ENCODE data around the gene NFE2L1.
"Not testable (repeated sequence)": the region's sequence is repeated elsewhere in the genome, so short reads cannot be mapped to it uniquely, and the experiment has no call there.

NFE2L1 gene, protein sequence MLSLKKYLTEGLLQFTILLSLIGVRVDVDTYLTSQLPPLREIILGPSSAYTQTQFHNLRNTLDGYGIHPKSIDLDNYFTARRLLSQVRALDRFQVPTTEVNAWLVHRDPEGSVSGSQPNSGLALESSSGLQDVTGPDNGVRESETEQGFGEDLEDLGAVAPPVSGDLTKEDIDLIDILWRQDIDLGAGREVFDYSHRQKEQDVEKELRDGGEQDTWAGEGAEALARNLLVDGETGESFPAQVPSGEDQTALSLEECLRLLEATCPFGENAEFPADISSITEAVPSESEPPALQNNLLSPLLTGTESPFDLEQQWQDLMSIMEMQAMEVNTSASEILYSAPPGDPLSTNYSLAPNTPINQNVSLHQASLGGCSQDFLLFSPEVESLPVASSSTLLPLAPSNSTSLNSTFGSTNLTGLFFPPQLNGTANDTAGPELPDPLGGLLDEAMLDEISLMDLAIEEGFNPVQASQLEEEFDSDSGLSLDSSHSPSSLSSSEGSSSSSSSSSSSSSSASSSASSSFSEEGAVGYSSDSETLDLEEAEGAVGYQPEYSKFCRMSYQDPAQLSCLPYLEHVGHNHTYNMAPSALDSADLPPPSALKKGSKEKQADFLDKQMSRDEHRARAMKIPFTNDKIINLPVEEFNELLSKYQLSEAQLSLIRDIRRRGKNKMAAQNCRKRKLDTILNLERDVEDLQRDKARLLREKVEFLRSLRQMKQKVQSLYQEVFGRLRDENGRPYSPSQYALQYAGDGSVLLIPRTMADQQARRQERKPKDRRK

DNA sequence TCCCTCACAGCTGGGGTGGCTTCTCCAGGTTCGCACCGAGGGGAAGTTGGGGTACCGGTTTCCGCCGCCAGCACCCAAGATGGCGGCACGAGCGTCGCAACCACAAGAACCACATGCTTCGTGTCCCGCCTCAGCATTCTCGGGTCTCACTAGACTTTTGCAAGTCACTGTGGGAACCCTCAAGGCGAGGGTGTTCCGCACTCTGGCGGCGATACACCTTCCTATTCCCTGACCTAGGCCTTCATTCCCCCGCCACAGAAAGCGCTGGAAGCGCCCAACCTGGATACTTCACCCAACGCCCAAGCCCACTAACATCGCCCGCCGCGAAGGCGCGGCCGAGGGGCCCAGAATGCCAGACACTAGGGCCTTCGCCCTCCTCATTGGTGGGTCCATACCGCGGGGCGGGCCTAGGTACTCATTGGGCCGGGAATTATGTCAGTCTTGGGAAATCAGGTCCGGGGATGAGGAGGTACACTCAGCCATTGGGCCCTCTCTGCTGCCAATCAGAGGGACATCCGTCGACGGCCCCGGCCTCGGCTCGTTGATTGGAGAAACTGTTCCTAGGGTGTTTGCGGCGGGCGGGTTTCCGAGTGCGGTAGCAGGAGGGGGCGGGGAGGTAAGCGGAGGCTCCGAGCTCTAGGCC lies at the start of gene NFE2L1:
Gene NFE2L1 (plus strand): TSS at position 619 of the 643 bp plus-strand sequence. CDS start 2,760 bp downstream, outside the sequence.
- peak; percentile 98 to 99 for DNase-seq

DNA sequence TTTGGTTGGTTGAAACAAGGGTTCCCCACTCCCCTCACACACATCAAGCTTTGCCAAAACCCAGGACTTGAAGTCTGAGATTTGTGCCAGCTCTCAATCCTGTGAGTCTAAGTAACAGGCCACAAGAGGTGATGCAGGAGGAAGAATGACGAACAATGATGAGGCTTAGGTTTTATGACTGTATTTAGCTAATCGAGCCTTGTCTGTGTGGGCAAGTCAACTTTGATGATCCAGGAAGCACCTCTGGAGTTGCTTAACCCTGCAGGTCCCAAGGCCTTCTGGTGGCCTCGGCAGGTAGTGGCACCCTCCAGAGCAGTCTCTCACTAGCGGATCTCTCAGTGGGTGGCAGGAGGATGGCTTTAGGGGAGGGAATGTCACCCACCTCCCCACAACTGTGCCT lies 48.6 kb upstream of the NFE2L1 start:
- DNase-seq, result no peak

DNA sequence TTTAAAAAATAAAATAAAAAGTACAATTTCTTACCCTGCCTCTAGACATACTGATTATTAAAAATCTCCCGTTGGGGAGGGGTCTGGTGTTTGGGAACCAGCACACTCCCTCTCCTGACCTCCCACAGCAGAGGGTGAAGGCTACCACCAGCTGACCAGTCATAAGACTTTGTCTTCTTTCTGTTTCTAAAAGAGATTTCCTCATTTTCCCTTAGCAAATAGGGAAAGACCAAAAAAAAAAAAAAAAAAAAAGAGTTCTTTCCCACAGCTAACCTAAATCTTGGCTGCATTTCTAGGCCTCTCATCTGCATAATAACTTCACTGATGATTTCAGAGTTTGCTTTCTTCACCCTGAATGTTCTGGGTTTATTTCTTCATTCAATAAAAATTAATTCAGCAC lies 47.0 kb upstream of the NFE2L1 start:
- no peak for DNase-seq

DNA sequence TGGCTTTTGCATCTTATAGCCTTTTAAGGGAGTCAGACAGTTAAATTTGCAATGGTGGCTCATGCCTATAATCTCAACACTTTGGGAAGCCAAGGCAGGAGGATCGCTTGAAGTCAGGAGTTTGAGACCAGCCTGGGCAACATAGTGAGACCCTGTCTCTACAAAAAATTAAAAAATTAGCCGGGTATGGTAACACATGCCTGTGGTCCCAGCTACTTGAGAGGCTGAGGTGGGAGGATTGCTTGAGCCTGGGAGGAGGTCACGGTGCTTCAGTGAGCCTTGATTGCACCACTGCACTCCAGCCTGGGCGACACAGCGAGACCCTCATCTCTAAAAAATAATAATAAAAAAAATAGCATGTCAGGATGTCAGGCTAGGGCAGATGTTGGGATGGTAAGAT lies 46.5 kb upstream of the NFE2L1 start:
- DNase-seq, result not testable (repeated sequence)

DNA sequence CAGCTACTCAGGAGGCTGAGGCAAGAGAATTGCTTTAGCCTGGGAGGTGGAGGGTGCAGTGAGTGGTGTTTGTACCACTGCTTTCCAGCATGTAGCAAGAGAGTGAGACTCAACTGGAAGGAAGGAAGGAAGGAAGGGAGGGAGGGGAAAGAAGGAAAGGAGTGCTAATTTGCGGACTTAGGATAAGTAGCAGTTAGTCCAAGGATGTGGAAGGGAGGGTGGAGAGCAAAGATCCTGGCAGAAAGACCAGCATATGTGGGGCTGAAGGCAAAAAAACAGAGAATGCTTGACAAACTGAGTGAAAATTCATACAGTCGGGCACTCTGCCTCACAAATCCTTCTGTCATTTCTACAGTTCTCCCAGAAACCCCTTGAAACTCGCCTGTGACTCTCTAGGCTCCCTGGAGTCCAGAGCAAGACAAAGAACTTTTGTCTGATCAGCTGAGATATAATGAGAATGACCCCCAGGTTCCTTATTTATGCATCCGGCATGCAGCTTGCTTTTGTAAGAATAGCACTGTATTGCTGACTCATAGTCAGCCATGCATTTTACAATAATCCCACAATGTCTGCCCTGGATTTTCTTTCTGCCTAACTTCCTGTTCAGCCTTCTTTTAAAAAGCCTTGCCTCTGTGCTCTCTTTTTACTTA lies 45.8 kb upstream of the NFE2L1 start:
- DNase-seq, result peak; percentile 8 to 22

DNA sequence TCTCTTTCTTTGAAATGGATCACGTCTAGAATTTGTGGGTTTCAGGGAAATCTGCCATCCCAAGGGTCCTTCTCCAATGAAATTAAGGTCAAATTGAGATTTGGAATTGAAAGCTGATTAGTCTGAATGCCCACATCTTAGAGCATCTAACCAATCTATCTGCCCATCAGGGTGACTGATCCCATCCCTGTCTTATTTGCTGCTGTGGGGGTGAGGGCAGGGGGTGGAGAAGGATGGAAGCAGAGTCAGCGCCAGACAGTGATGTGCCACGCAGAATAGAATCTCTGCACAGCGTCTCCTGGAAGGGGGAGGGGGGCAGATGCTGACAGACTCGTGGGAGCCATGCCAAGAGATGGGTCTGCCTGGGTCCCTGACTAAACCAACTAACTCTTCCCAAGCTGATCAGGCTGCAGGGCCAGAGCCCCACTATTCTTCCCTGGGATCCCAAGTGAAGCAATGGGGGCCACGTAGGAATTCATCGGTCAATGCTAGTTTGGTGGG lies 45.2 kb upstream of the NFE2L1 start:
- no peak for DNase-seq

DNA sequence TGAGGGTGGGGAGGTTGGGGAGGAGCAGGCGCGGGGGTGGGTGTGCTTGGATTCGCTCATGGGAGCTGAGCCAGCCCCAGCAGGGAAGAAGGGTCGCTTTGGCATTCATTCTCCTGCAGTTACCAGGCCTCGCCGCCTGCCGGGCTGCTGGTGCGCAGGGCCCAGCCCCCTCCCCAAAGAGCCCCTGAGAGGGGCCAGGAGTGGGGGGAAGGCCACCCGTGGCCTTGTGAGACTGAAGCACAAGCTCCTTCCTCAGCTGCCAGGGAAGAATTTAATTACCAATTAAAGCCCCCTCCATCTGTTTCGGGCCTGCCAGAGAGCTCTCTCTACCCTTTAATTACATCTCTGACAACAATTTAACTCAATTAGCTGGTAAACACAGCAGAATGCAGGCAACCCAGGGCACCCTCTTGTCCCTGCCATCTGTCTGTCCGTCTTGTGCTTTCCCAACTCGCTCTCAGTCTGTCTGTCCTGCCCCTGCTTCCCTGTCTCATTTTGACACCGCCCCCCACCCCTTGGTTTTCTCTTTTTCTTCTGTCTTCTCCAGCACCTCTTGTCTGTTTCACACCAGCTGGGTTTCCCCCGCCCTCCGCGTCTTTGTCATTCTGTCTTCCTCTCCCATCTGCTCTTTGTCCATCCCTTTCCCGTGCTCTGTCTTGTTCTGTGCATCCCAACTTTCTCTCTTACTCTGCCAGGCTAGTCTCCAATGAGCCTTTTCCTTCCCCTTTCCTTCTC lies 44.6 kb upstream of the NFE2L1 start:
- no peak for DNase-seq

DNA sequence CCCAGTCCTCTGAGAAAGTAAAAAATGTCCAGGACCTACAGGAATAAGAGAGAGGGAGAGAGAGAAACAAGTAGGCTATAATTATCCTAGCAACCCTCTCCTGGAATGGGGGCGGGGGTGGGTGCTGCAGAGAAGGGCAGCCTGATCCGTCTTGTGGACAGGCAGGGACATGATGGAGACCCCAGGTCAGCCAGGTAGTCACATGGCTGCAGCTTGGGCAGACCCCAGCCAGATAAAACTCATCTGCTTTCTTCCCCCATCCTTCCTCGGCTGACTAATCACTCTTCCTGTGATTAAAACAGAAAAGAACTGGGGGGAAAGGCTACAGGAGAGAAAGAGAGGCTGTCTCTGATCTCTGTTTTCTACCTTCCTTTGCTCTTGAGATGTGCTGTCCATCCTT lies 43.2 kb upstream of the NFE2L1 start:
- no peak for DNase-seq

DNA sequence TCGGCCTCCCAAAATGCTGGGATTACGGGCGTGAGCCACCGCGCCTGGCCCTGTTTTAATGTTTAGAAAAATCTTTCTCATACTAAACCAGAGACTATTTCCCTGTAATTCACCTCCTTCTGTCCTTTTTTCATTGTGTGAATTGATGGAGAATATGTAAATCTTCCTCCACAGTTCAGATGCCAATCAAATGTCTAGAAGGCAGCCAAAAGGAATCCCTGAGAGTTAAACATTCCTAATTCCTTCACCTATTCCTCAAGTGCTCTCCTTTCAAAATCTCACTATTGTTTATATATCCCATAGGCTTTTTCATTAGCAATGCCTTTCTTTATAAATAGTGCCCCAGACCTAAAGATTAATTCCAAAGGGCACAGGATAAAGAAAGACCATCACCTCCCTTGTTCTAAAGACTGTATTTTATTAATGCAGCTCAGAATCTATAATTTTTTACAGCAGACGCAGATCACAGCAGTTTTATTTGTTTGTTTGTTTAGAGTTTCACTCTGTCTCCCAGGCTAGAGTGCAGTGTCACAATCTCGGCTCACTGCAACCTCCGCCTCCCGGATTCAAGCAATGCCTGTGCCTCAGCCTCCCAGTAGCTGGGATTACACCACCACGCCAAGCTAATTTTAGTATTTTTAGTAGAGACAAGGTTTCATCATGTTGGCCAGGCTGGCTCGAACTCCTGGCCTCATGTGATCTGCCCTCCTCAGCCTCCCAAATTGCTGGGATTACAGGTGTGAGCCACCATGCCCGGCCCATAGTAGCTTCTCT lies 41.0 kb upstream of the NFE2L1 start:
- no peak for DNase-seq

DNA sequence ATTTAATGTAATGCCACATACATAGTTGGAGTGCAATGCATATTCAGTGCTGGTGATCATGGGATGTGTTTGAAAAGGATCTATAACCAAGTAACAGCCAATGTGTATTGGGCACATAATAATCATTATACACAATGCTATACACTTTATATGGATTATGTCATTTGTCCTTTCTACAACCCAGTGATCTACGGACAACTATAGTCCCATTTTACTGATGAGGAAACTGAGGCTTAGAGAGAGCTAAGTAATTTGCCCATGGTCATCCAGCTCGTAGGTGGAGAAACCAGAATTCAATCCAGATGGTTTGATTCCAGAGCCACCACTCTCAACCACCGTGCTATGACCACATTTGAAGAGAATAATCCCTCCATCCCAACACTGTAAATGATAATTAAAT lies 38.0 kb upstream of the NFE2L1 start:
- DNase-seq, result no peak

DNA sequence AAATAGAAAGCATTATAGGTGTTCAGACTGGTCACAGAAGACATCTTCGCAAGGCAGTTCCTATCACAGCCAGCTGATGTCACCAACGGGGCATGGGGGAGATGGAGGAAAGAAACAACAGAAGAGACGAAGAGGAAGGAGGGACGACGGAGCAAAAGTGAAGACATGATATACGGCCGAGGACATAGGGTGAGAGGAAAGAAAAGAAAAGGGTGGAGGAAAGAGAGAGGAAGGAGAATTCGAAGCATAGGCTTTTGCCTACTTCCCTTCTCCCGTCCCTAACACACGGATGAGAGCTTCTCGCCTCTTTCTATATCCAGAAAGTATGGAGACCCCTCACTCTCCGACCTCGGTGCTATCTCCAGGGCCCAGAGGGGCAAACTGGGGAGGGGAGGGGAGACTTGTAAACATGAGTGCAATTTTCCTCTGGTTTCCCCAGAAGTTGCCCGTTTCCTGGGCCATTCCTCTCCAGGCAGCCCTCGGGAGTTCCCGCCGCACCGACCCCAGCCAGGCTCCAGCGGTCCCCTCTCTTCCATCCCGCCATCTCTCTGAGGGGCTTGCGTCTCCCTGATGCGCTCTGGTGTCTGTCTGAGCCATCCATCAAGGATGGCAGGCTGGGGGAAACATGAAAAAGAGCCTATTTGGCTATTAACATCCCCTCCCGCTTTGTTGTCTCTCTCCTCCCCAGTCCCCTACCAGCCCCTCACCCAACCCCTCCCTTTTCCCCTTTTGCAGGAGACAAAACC lies 36.6 kb upstream of the NFE2L1 start:
- DNase-seq, result peak; percentile 41 to 55

DNA sequence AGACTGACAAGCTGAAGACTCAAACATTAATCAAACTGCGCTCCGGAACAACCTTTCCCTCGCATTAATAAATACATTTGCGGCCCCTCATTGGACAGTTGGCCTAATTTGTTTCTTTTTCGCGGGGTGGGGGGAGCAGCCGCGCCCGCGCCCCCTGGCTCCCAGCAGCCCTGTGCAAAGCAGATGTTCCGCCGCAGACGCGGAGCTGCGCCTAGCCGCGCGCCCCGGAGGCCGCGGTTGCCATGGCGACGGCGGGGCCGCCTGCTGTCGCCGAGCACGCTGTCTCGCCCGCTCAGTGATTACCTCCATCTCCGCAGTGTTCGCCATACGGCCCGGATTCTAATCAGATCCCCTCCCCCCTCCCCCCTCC lies 36.0 kb upstream of the NFE2L1 start:
- peak; percentile 70 to 71 for DNase-seq

DNA sequence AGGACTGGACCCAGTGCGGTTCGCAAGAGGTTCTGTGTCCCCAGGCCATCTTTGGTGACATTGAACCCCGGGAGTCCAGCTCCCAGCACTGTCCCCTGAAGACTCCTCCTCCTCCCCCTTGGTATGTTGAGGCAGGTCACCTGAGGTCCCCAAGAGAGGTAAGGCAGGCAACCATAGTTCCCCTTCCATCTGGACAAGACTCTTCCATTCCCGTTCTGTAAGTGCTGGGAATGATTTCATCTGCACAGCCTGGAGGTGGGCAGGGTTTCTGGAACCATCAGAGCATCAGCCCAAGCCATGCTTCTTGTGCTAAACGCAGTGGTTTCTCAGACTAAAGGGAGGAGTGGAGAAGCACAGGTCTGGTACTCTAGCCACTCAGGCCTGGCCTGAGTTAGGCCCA lies 35.5 kb upstream of the NFE2L1 start:
- no peak for DNase-seq

DNA sequence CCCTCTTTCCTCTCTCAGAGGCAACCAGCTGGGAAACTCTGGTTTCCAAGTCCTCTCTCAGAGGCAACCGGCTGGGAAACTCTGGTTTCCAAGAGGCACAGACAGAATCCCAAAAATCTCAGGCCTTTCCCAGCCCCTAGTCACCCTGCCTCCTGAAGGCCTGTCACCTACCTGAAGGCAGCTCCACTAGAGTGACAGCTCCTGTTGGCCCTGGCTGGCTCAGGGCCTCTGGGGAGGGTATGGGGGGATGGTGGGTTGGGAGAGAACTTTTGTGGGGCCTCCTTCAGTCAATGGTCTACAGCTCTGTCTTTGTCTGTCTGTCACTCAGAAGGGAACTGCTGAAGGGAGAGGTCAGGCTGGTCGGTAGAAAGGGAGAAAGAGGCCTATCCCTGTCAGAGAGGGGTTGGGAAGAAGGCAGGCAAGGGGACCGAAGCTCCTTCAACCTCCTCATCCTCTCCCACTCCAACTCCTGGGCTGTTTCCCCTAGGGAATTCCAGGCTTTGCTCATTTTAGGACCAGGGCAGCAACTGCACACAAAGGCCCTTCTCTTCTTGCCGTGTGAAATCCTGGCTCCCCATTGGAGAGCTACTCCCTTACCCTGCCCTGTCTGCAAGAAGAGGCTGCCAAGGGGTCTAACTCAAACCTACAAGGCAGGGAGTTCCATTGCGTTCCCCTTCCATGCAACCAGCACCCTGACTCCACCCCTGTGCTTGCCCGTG lies 34.1 kb upstream of the NFE2L1 start:
- DNase-seq, result no peak

DNA sequence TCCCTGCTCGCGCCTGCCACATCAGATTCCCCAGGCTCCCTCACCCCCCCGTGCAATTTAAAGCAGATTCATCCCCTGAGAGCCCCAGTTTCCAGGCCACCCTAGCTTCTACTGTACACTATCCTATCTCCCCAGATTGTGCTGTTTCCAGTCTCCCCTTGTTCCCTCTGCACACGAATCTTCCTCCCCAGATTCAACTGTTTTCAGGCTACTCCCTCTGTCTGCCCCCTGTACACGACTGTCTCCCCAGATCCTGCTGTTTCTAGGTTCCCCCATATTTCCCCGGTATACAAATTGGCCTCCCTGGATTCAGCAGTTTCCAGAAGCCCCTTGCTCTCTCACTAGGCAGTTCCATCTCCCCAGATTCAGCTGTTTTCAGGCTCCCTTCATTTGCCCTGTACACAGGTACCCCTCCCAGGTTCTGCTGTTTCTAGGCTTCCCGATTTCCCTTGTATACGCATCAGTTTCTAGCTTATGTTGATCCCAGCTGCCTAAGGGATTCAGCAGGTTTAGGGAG lies 33.5 kb upstream of the NFE2L1 start:
- DNase-seq, result no peak

DNA sequence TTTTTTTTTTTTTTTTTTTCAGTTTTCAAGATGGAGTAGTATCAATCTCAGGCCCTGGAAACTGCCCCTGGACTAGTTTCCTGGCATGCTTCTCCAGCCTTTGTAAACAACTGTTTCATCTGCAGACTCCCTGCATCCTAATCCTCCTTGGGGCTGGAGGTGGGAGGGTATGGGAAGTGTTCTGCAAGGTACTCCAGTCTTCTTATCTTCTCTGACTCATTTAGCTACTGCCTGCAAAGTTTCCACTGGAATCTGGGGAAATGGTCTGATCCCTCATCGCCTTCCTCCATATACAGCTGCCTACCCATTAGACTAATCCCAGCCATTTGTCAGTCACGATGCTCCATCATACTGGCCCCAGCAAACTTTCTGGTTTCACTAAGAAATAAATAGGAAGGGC lies 32.0 kb upstream of the NFE2L1 start:
- DNase-seq, result no peak

DNA sequence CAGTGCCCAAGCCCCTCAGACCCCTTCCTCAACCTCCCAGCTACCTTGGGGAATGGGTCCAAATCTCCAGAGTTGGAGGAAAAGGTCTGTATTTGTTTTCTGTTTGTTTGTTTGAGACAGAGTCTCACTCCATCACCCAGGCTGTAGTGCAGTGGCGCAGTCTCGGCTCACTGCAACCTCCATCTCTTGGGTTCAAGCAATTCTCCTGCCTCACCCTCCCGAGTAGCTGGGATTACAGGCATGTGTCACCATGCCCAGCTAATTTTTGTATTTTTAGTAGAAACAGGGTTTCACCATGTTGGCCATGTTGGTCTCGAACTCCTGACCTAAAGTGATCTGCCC lies 30.4 kb upstream of the NFE2L1 start:
- not testable (repeated sequence) for DNase-seq

DNA sequence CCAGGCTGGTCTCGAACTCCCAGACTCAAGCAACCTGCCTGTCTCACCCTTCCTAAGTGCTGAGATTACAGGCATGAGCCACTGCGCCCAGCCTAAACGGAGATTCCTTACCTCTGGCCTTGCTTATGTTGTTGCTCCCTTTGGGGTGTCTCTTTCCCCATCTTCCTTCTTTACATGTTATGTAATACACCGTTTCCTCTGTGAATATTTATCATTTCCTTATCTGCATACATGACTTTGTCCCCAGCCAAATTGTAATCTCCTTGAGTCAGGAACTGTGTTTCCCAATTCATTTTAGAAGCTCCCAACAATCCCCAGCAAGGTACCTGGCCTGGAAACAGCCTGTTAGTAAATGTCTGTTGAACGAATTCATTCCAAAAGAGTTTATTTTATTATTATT lies 26.2 kb upstream of the NFE2L1 start:
- no peak for DNase-seq

DNA sequence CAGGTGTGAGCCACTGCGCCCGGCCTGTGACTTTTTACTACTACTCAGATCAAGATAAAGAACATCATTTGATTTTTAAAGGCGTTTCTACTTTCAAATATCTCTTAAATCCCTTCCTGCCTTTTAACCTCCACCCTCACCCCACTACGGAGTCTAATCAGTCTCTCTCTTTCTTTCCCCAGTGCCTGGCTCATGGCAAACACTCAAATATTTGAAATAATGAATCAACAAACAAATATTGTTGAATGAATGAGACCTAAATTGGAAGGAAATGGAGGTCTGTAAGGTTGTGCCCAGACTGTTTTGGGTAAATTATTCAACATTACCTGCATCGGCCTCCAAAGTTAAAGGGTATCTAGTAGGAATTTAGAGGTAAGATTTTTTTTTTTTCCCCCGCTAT lies 25.3 kb upstream of the NFE2L1 start:
- no peak for DNase-seq

All from CD4-positive, alpha-beta T cell treated with Interleukin-4 for 1 hour (primary cell).